Fibroblast of gingiva (primary cell): ENCODE measurements around the gene FLCN.
"Not testable (repeated sequence)": the region's sequence is repeated elsewhere in the genome, so short reads cannot be mapped to it uniquely, and the experiment has no call there.

Source experiments
- DNase-seq: peaks from one replicate; pipeline ENCODE4 v3.0.0-alpha.2; 2011; ENCODE audit warnings: low read depth

Gene FLCN, protein sequence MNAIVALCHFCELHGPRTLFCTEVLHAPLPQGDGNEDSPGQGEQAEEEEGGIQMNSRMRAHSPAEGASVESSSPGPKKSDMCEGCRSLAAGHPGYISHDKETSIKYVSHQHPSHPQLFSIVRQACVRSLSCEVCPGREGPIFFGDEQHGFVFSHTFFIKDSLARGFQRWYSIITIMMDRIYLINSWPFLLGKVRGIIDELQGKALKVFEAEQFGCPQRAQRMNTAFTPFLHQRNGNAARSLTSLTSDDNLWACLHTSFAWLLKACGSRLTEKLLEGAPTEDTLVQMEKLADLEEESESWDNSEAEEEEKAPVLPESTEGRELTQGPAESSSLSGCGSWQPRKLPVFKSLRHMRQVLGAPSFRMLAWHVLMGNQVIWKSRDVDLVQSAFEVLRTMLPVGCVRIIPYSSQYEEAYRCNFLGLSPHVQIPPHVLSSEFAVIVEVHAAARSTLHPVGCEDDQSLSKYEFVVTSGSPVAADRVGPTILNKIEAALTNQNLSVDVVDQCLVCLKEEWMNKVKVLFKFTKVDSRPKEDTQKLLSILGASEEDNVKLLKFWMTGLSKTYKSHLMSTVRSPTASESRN

DNA sequence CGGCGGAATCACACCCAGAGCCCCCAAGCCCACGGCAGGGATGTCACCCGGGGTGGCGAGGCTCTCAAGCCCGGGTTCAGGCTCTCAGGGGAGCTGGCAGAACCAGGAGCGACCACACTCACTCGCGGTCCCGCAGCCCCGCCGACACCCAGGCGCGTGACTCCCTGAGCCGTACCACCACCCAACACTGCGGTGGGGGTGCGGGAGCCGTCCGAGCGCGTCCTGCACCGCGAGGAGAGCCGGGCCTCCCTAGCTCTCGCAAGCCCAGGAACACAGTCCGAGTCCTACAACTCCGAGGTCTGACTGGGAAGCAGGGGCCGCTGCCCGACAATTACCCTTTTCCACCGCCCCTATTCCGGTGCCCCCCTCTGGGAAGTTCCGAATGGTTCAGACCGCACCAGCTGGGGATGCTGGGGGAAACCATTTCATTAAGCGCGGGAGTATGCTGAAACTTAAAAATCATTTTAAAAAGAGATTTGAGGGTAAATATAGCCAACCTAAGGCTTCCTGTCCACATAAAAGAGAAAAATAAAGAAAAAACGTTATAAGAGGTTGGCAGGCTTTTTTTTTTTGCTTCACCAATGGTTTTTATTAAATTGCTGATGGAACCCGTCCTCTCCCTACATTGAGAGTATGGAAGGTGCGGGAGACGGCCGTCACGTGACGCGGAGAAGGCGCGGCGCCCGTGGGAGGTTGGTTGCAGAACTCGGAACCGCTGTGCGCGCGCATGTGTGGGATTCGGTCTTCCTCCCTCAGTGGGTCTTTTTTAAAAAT is at the start of gene FLCN:
TSS of gene FLCN (minus strand) at position 143 of the 774 bp plus-strand sequence. CDS start 9,031 bp downstream, outside the sequence.
- DNase-seq, result peak; percentile 89

DNA sequence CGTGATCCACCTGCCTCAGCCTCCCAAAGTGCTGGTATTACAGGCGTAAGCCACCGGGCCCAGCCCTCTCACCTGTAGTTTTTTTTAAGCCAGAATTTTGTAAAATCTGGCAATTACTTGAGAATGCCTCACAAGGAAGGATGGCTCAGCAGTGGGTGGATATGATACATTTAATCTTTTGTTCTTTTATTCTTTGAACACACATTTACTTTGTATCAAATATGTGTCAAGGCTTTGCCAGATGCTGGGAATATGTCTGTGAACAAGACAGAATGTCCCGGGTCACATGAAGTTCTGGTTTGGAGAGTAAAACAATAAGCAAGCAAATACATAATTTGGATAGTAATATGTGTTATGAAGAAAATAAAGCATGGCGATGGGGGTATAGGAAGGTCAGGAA is 49.0 kb upstream of the FLCN start:
- no peak for DNase-seq

DNA sequence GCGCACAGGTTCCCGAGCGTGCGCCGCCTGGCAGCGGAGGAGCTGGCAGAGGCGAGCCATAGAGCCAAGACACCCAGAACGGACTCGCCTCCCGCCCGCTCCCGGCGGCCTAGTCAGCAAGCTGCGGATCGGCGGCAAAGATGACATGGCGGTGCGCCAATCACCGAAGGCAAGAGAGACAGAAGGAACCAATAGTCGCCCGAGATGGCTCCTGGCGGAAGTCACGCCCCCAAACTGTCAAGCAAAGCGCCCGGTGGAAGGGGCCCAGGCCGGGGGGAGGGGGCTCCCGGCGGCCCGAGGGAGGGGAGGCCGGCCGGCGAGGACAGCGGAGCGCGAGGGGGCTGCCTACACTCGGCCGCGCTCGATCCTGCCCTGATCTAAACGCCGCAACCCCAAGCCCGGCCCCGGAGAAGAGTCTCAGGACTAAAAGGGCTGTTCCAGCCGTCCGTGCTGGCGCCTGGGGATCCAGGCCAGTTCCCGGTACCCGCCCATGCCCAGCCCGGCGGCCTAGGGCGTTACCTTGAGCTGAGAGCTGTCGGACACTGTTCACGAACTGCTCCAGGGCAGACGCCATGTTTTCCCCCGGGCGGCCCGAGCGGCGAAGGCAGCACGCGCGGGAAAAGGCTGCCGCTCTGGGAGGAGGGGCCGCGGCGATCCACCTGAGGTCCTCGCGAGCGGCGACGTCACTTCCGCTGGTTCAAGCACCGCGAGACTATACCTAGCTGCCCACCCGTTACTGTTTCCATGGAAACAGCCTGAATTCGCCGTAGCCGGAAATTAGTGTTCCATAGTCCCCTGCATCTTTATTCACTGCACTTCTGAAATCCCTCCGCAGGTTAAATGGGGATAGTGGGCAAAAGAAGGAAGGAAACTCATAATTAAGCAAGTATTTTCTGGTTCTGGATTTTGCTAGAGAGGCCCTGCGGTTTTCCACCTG is 43.9 kb upstream of the FLCN start, which contains the start of gene COPS3:
TSS of gene COPS3 (minus strand) at position 634 of the 937 bp plus-strand sequence. CDS start at position 574, 60 bp downstream.
- DNase-seq, result peak; percentile 98

DNA sequence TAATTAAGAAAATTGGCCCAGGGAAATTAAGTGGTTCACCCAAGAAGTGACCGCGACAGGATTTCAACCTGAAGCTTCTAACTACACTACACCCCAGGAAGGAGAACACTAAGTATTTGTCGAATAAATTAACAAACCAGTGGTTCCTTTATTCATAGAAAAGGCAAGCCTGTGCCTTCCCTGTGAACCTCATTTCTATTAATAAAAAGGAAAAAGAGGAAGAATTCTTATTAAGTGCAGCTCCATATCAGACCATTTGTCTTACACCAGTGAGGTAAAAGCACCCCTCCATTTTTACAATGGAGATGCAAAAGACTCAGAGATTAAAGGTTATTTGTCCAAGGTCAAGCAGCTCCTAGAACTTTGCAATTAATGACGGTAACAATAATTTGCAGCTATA is 42.3 kb upstream of the FLCN start:
- no peak for DNase-seq

DNA sequence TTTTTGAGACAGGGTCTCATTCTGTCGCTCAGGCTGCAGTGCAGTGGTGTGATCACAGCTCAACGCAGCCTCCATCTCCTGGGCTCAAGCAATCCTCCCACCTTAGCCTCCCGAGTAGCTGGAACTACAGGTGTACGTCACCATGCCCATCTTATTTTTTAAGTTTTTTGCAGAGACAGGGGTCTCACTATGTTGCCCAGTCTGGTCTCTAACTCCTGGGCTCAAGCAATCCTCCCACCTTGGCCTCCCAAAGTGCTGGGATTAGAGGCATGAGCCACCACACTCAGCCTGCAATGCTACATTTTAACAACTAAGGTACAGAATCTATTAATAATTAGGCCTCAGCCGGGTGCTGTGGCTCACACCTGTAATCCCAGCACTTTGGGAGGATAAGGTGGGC is 40.5 kb upstream of the FLCN start:
- not testable (repeated sequence) for DNase-seq

DNA sequence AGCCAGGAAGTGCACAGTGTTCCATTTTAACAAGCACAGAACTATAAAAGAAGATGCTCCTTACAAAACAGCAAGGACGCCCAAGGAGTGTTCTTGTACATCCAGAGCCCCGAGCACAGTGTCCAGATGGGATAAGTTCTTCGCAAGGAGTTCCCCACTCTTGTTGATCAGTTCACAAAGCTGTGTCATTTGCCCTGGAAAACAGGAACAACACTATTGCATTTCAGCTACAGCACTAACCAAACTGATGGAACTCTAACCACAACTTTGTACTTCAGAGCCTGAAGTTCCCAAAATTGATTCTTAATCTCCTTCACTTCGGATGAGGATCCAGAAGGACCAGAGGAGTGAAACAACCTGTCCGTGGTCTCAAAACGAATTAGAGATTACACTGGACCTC is 39.0 kb upstream of the FLCN start:
- DNase-seq, result no peak

DNA sequence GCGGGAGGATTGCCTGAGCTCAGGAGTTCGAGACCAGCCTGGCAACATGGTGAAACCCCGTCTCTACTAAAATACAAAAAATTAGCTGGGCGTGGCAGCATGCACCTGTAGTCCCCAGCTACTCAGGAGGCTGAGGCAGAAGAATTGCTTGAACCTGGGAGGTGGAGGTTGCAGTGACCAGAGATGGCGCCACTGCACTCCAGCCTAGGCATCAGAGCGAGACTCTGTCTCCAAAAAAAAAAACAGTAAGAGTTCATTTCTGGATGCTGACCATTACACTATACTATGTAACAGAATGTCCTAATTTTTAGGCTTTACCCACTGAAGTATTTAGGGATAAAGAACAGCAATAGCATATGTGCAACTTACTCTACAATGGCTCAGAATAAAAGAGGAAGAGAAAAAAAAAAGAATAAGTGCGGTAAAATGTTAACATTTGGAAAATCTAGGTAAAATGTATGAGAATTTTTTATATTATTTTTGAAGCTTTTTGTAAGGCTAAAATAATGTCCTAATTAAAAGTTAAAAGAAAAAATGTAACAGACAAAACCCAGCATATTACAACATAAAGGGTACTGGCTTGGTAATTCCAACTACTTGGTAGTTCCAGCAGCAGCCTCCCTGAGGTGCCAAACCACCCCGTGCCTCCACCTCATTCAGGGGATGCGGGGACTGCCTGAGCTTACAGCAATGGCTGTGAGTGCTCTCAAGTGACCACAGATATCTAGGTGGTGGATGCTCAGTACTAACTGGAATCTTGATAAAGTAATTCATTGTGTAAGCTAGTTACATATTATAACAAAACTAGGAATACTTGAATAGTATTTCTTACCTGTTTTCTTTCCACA is 33.2 kb upstream of the FLCN start:
- DNase-seq, result no peak

DNA sequence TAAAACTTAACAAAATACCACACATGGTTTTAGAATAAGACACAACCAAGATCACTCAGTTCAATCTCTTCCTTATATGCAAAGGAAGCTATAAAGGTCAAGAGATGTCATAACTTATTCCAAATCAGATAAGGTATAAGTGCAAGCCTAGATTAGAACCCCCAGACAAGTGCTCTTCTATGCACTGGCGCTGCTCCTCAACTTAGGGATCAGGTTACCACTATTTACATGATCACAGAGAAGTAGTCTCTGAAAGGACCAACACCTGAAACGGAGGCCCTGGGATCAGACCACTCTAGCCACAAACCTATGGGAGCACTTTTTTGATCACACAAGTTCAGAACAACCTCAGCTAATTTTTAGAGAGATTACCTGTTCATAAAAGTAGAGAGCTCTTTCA is 27.5 kb upstream of the FLCN start:
- no peak for DNase-seq

DNA sequence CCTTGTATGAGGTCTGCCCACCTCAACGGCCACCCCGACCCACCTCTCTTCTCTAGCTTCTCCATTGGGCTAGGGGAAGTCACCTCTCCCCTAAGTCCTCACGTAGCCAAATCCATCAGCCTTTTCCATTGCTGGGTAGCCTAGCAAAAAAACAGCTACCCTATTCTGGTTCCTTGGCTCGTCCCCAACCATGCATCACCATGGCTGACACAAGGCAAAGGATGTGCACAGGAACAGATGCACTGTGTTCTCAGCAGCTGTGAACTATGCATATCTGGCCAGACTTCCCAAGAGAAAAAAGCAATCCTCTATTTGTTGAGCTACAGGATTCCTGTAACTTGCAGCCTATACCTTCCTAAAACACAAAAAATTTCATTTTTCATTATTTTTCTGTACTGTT is 22.0 kb upstream of the FLCN start:
- DNase-seq, result no peak

DNA sequence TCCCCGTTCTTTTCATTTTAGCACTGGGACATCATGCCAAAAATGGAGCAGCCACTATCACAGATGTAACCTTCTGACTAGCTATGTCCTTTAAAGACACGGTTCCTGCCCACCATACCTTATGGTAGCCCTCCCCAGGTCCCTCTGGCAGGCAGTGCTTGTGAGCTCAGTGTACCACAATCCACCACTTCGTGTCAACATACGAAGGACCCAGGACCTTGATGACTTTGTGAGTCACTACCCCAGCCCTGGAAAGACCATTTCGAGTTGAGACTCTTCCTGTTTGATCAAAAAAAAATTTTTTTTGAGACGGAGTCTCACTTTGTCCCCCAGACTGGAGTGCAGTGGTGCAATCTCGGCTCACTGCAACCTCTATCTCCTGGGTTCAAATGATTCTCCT is 21.0 kb upstream of the FLCN start:
- no peak for DNase-seq

DNA sequence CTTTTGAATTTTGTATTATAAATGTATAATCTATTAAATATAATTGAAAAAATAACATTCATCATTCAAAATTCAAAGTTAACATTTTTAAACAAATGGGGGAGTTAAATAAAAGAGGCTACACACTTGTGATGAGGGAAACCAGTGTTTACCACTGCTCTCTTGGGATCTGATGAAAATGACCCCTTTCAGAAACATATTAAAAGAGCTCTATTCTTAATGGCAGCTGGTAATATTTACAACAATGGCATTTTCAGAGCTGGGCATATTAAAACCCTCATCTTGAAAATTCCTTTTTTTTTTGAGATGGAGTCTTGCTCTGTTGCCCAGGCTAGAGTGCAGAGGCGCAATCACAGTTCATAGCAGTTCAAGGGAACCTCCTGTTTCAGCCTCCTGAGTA is 19.3 kb upstream of the FLCN start:
- DNase-seq, result no peak

DNA sequence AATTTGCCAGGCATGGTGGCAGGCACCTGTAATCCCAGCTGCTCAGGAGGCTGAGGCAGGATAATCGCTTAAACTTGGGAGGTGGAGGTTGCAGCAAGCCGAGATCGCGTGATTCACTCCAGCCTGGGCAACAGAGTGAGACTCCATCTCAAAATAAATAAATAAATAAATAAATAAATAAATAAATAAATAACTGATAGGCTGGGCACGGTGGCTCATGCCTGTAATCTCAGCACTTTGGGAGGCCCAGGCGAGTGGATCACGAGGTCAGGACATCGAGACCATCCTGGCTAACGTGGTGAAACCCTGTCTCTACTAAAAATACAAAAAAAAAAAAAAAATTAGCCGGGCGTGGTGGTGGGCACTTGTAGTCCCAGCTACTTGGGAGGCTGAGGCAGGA is 18.7 kb upstream of the FLCN start:
- not testable (repeated sequence) for DNase-seq

DNA sequence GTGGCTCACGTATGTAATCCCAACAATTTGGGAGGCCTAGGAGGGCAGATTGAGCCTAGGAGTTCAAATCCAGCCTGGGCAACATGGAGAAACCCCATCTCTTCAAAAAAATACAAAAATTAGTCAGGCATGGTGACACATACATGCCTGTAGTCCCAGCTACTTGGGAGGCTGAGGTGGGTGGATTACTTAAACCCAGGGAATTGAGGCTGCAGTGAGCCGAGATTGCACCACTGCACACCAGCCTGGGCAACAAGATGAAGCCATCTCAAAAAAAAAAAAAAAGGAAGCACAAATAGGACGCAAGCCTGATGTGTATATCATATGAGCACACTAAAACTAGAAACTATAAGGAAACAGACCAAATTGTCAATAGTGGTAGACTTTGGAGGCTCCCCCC is 17.1 kb upstream of the FLCN start:
- DNase-seq, result peak; percentile 5

DNA sequence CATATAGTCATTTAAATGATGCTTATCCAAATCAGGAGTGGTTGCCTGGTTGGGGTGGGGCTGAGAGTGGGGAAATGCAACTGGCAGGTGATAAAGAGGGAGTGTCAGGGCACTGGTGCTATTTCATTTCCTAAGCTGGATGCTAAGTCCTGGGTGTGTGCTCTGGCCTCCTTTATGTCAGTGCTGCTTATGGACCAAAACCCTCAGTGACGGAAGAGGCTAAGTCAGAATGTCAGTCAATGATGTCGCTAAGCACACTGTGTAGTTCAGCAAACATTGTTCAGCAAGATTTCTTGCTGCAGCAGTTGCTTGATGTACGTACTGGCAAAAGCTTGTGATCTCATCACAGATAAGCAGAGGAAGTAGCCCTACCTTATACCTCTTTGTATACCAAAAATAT is 16.4 kb upstream of the FLCN start:
- DNase-seq, result no peak

DNA sequence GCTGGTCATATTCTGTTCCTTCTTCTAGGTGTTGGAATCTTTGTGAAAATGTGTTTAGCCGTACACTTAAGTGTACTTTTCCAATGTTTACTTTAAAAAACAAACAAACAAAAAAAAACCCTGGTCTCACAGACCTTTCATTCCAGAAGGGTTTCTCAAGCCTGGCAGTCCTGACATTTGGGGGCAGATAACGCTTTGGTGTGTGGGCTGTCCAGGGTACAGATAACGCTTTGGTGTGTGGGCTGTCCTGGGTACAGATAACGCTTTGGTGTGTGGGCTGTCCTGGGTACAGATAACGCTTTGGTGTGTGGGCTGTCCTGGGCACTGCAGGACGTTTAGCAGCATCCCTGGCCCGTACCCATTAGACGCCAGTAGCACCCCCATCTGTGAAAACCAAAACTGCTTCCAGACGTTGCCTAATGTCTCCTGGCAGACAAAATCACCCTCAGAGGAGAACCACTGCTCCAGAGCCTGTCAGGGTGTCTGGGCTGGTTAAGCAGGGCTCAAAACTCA is 15.2 kb upstream of the FLCN start:
- DNase-seq, result no peak

DNA sequence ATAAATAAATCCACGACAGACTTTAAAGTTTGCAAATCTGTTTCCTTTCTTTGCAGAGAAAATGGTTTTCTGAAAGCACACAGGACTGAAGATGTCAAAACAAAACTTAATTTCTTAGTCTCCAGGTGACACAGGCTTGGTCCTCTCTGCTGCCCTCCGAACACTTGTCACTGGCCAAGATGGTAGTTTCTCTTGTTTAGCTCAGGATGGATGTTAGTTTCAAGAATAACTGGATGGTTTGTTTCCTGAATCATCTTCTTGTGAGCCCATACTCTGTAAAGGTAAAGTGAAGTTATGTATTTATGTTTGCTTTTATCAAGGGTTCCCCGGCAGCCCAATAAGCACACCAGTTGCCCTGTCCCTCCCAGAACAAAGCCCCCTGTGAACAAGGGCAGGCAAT is 9.9 kb upstream of the FLCN start:
- no peak for DNase-seq

DNA sequence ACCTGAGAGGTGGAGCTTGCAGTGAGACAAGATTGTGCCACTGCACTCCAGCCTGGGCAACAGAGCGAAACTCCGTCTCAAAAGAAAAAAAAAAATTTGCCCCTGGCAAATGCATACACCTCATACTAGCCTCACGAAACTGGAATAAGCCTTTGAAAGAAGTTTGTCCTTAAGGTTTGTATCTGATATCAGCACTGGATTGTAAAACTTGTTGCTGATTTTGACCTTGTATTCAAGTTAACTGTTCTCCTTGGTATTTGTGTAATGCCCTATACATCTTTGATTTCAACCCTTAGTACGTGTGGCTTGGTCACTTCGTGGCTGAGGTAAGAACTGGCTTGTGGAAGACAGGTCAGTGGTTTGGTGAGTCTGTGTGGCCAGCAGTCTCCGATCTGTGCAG is 6.2 kb upstream of the FLCN start:
- no peak for DNase-seq

DNA sequence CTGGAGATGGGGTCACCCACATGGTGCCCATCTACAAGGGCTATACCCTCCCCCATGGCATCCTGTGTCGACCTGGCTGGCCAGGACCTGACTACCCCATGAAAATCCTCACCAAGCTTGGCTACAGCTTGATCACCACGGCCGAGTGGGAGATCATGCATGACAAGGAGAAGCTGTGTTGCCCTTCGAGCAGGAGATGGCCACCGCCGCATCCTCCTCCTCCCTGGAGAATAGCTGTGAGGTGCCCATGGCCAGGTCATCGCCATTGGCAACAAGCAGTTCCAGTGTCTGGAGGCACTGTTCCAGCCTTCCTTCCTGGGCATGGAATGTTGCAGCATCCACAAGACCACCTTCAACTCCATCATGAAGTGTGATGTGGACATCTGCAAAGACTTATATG is 5.3 kb upstream of the FLCN start:
- no peak for DNase-seq

DNA sequence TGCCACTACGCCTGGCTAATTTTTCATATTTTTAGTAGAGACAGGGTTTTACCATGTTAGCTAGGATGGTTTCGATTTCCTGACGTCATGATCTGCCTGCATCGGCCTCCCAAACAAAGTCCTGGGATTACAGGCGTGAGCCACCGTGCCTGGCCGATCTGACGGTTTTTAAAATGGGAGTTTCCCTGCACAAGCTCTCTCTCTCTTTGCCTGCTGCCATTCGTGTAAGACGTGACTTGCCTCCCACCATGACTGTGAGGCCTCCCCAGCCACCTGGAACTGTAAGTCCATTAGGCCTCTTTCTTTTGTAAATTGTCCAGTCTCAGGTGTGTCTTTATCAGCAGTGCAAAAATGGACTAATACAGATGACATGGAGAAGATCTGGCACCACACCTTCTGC is 4.7 kb upstream of the FLCN start:
- DNase-seq, result no peak

DNA sequence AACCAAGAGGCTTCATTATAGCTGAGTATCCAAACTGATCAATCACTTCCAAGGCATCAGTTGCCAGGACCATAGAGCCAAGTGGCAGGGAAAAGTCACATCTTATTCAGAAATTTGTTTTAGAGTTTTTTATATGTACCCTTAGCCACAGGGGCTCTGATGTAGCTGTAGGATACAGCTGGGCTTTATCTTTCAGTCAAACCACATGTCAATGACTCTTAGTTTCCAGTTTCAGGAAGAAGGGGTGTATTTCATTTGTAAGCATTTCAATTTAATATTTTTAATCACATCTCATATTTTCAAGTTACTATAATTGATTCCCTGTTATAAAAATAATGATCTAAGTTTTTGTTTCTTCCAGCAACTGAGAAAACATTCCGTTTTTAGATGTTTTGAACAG is 2.9 kb upstream of the FLCN start:
- DNase-seq, result no peak
